ENCODE measurements around the gene SETSIP.
A peak's percentile ranks its signal among the peaks of the same experiment; 100 is the strongest.
"Not testable (repeated sequence)": the region's sequence is repeated elsewhere in the genome, so short reads cannot be mapped to it uniquely, and the experiment has no call there.

The SETSIP gene

GRCh38 chr1:92075311-92075710 lies at the start of gene SETSIP:
Gene SETSIP, minus strand, starts transcription at chr1:92075411. Its CDS starts 0 bp downstream, at chr1:92075411.
- DNase-seq, result no peak

- no peak for DNase-seq
Measured at GRCh38 chr1:92123868-92124267, 48.7 kb upstream of the SETSIP start.

GRCh38 chr1:92118826-92119225 lies 43.6 kb upstream of the SETSIP start:
- no peak for DNase-seq

- DNase-seq, result no peak
Measured at GRCh38 chr1:92117526-92117925, 42.3 kb upstream of the SETSIP start.

- no peak for DNase-seq
Measured at GRCh38 chr1:92108631-92109030, 33.4 kb upstream of the SETSIP start.

- no peak for DNase-seq
Measured at GRCh38 chr1:92105546-92106081, 30.4 kb upstream of the SETSIP start.

GRCh38 chr1:92096317-92096716 lies 21.1 kb upstream of the SETSIP start:
- DNase-seq, result no peak

DNA sequence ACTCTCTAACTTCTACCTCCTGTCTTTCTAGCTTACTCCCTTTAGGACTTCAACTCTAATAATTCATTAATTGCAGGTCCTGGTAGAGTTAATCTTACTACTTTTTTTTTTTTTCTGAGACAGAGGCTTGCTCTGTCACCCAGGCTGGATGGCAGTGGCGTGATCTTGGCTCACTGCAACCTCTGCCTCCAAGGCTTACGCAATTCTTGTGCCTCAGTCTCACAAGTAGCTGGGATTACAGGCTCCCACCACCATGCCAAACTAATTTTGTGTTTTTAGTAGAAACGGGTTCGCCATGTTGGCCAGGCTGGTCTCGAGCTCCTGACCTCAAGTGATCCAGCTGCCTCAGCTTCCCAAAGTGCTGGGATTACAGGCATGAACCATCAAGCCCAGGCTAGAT lies 20.7 kb upstream of the SETSIP start:
- no peak for DNase-seq

DNA sequence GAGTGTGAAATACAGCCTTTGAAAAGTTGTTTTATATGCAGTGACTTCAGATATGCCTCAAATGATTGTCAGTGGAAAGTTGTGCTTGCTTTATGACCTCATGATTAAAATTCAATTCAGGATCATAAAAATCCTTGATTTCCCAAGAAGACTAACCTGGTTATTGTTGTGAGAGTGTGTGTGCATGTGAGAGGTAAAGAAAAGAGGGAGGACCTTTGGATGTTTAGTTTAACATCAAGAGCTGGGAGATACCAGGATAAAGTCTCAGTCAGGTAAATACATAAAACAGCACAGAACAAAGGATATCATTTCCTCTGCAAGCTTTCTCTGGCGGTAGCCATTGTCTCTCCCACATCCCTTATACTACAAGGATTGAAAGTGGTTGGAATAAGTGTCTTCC lies 19.4 kb upstream of the SETSIP start:
- no peak for DNase-seq

- DNase-seq, result no peak
Measured at GRCh38 chr1:92094090-92094489, 18.9 kb upstream of the SETSIP start.

GRCh38 chr1:92091625-92092024 lies 16.4 kb upstream of the SETSIP start:
- DNase-seq, result no peak

DNA sequence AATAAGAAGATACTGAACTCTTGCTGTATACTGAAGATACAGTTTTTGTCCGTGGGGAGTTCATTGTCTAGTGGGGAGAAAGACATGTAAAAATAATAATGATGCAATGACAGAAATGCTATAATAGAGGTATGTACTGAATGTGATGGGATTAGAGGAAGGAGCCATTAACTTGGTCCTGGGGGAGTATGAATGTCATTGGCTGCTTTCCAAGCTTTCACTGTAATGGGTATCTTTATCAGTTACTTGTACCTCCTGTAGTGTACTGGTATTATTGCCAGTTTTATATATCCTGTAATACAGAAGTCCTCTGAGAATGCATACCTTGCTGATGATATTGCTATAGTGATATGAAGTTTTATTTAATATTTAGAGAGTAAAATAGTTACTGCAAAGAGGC lies 12.3 kb upstream of the SETSIP start:
- no peak for DNase-seq

DNA sequence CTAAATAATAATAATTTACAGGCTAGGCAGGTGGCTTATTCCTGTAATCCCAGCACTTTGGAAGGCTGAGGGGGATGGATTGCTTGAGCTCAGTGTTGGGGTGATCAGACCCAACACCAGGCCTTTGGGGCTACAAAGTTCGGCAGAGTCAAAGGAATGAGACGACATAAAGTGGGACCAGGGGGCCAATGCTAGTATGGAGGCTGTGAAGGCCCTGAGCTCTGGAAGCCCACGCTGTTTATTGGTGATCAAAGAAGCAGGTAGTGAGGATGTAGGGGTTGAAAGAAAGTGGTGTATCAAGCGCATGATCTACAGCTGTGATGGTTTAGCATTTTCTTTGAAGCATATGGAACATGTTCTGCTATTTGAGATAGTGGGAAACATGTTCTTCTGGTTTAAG lies 10.5 kb upstream of the SETSIP start:
- no peak for DNase-seq

- no peak for DNase-seq
Measured at GRCh38 chr1:92084651-92085050, 9.4 kb upstream of the SETSIP start.

- DNase-seq, result peak in 1 of 2 experiments; percentile 14
Measured at GRCh38 chr1:92081031-92081430, 5.8 kb upstream of the SETSIP start.

GRCh38 chr1:92080128-92080985 lies 5.1 kb upstream of the SETSIP start, which contains the start of gene BTBD8:
Gene BTBD8, plus strand, starts transcription at chr1:92080345. Its CDS starts 227 bp downstream, at chr1:92080572.
- DNase-seq, result peak; percentile 42 to 48

DNA sequence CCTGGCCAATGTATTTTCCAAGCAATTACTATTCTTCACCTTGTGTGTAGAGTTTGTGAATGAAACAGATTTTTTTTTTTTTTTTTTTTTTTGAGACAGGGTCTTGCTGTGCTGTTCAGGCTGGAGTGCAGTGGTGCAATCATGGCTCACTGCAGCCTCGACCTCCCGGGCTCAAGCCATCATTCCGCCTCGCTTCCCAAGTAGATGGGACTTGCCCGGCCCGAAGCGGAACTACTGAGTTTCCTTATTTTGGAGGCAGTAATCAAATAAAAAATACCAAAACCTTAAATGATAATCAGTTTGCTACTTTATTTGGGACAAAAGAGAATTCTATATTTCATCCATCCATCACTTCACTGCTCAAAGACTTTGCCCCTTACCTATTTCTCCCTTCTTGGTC lies 4.2 kb upstream of the SETSIP start:
- no peak for DNase-seq

GRCh38 chr1:92078077-92078476 lies 2.9 kb upstream of the SETSIP start:
- not testable (repeated sequence) for DNase-seq

DNA sequence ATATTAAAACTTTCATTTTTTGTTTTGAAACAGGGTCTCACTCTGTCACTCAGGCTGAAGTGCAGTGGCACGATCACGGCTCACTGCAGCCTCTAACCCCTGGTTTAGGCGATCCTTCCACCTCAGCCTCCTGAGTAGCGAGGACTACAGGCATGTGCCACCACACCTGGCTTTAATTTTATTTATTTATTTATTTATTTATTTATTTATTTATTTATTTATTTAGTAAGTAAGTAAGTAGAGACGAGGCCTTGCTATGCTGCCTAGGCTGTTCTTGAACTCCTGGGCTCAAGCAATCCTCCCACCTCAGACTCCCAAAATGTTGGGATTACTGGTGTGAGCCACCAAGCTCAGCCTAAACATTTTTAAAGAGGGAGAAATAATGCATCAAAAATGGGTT lies 1.2 kb upstream of the SETSIP start:
- DNase-seq, result no peak

- not testable (repeated sequence) for DNase-seq
Measured at GRCh38 chr1:92074446-92074845, 765 bp downstream of the SETSIP start.

DNA sequence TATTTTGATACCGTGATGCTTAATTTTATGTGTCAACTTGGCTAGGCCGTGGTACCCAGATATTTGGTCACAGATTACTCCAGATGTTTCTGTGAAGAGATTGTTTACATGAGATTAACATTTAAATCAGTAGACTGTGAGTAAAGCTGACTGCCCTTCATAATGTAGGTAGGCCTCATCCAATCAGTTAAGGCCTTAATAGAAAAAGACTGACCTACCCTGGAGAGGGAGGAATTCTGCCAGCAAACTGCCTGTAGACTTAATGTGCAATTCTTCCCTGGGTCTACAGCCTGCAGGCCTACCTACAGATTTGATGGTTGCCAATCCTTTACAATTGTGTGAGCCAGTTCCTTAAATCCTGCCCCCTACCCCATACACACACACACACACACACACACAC lies 4.3 kb downstream of the SETSIP start:
- no peak for DNase-seq

- no peak for DNase-seq
Measured at GRCh38 chr1:92066321-92066720, 8.9 kb downstream of the SETSIP start.

- DNase-seq, result no peak
Measured at GRCh38 chr1:92065042-92065441, 10.2 kb downstream of the SETSIP start.

GRCh38 chr1:92051948-92052347 lies 23.3 kb downstream of the SETSIP start:
- no peak for DNase-seq
